OCI-LY3 (cell line): ENCODE measurements around the gene ABCA8.

Experiments
- H2AFZ ChIP-seq: fragments of 200-600, 300-600 bp; shearing (Covaris generic); 2 replicates; pipeline ENCODE4 v1.6.0; 2014; ENCODE audit warnings: antibody characterized with exemption, low read depth, low read length
- H3K27ac ChIP-seq: fragments of 200-600, 300-600 bp; sonication (generic); 2 replicates; pipeline ENCODE4 v1.5.1; 2014; ENCODE audit warnings: mild to moderate bottlenecking, low read length, moderate library complexity, mixed read lengths
- H3K27me3 ChIP-seq: fragments of 200-600, 300-600 bp; sonication (generic); 2 replicates; pipeline ENCODE4 v1.6.1; 2014; ENCODE audit warnings: low read depth, low read length, mixed read lengths
- H3K36me3 ChIP-seq: fragments of 200-600, 300-600 bp; sonication (generic); replicated peaks from 2 replicates; pipeline ENCODE3; 2014; ENCODE audit warnings: low read depth, low read length, mixed read lengths
- H3K4me1 ChIP-seq: fragments of 300-600, 200-600 bp; sonication (generic); 2 replicates; pipeline ENCODE4 v1.6.1; 2014; ENCODE audit warnings: low read length, mixed read lengths
- H3K4me2 ChIP-seq: fragments of 200-600, 300-600 bp; sonication (generic); 2 replicates; pipeline ENCODE4 v1.6.1; 2014; ENCODE audit warnings: low read length, mixed read lengths
- H3K4me3 ChIP-seq: fragments of 300-600, 200-600 bp; sonication (generic); 2 replicates; pipeline ENCODE4 v1.5.1; 2014; ENCODE audit warnings: antibody characterized with exemption, mild to moderate bottlenecking, low read length, moderate library complexity
- H3K79me2 ChIP-seq: fragments of 300-600, 200-600 bp; shearing (Covaris generic); 2 replicates; pipeline ENCODE4 v1.6.1; 2014; ENCODE audit warnings: mild to moderate bottlenecking, low read length, mixed read lengths
- H3K9ac ChIP-seq: fragments of 300-600, 200-600 bp; shearing (Covaris generic); 2 replicates; pipeline ENCODE4 v1.6.0; 2014; ENCODE audit warnings: mild to moderate bottlenecking, low read length, moderate library complexity
- H3K9me3 ChIP-seq: fragments of 200-600, 300-600 bp; shearing (Covaris generic); 2 replicates; pipeline ENCODE4 v1.6.1; 2014; ENCODE audit warnings: low read length, mixed read lengths; ENCODE audit not compliant: insufficient read depth
- H4K20me1 ChIP-seq: fragments of 200-600, 300-600 bp; sonication (generic); 2 replicates; pipeline ENCODE4 v1.6.1; 2016; ENCODE audit warnings: low read length, mixed read lengths; ENCODE audit not compliant: insufficient read depth
- CTCF ChIP-seq: fragments of 200-600, 300-600 bp; sonication (generic); IDR thresholded peaks from 2 replicates; pipeline ENCODE4 v1.5.1; 2014; ENCODE audit warnings: antibody characterized with exemption, low read length, low read depth
- EZH2phosphoT487 ChIP-seq: fragments of 200-600 bp; shearing (Covaris generic); IDR thresholded peaks from 2 replicates; pipeline ENCODE4 v1.6.1; 2018; ENCODE audit warnings: antibody characterized with exemption, mixed run types, low read depth

The ABCA8 gene

DNA sequence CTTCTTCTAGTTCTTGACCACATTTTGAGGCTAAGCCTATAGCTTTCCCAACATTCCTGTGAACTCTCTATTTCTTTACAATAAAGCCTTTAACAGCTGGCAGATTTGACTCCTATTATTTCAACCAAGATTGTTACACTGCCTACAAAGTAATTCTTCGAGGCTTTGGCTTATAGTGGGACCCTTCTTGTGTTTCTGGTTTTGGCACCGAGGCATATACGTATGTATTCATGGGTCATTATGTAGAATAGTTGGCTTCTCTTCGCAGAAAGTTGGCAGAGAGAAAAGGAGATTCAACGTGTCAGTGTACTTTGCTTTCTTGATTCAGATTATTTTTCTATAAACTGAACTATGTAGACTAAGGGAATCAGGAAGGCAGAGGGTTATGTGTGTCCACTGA is 102.2 kb downstream of the ABCA8 start:
- TF ChIP-seq EZH2phosphoT487 (no peak), CTCF (no peak)
- H4K20me1 ChIP-seq = no peaks in the 10 kb centered on the region
- H3K27me3 ChIP-seq = no peaks in the 10 kb centered on the region
- no peak overlapping the region for H3K9ac ChIP-seq
- H3K27ac ChIP-seq = no peak overlapping the region
- no peak overlapping the region for H3K4me2 ChIP-seq
- H3K4me3 ChIP-seq = no peak overlapping the region
- no peaks in the 10 kb centered on the region for H3K36me3 ChIP-seq
- no peak overlapping the region for H2AFZ ChIP-seq
- no peaks in the 10 kb centered on the region for H3K79me2 ChIP-seq
- no peaks in the 10 kb centered on the region for H3K4me1 ChIP-seq
- no peaks in the 10 kb centered on the region for H3K9me3 ChIP-seq

DNA sequence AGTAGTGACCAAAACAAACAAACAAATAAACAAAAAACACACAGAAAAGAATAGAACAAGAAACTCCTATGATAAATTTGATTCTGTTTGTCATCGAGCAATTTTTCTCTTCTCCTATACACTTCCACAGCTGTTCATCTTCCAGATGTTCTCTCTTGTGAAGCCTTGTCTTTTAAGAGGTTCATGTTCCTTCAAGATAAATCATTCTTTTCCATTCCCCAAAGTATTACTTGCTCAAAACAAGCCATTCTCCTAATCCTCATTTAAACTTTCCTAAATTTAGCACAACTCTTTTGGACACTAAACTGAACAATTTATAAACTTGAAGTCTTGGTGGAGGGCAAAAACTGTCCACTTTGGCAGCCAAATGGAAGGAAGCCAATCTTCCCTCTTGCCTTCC is 103.3 kb downstream of the ABCA8 start:
- H3K4me2 ChIP-seq = no peak overlapping the region
- H4K20me1 ChIP-seq = no peaks in the 10 kb centered on the region
- H3K9ac ChIP-seq = no peak overlapping the region
- no peaks in the 10 kb centered on the region for H3K36me3 ChIP-seq
- no peak overlapping the region for H2AFZ ChIP-seq
- no peak for TF ChIP-seq CTCF
- no peak overlapping the region for H3K4me3 ChIP-seq
- H3K27ac ChIP-seq = no peak overlapping the region
- no peaks in the 10 kb centered on the region for H3K4me1 ChIP-seq
- H3K27me3 ChIP-seq = no peaks in the 10 kb centered on the region
- H3K79me2 ChIP-seq = no peaks in the 10 kb centered on the region
- no peaks in the 10 kb centered on the region for H3K9me3 ChIP-seq

DNA sequence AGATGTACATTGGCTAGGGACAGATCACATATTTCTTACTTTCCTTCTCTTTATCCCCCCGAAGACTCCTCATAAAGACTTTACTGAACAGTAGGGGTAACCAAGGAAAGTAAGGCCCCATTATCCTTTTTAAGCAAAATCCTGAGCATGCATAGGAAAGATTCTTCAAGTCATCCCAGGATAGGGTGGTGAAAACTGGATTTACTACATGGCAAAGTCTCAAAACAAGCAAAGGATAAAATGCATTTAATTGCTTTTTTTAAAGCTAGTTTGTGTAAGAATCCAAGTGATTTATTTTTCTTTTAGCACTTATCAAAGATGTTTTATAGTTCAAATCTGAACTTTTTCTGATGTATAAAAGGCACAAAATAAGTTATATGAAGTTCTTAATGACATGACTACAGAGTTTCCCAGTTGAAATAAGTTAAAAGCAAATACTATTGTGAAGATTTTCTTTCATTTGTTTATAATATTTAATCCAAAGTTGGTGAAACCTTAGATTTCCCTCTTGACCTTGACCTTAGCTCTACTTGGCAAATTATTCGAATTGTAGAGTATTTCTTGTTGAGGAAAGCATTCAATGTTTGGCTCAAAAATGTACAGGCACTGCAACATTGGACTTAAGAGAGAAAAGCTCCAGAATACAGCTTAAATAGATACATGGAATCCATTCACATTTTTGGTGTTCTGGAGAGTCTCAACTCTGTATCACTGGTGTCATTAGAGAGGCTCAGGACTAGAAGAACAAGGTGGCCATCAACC is 104.3 kb downstream of the ABCA8 start:
- no peak overlapping the region for H3K4me2 ChIP-seq
- no peaks in the 10 kb centered on the region for H4K20me1 ChIP-seq
- no peaks in the 10 kb centered on the region for H3K79me2 ChIP-seq
- no peaks in the 10 kb centered on the region for H3K4me1 ChIP-seq
- TF ChIP-seq EZH2phosphoT487 (no peak), CTCF (no peak)
- H3K27ac ChIP-seq = no peak overlapping the region
- H3K36me3 ChIP-seq = no peaks in the 10 kb centered on the region
- no peak overlapping the region for H2AFZ ChIP-seq
- H3K4me3 ChIP-seq = no peak overlapping the region
- H3K9ac ChIP-seq = no peak overlapping the region
- no peaks in the 10 kb centered on the region for H3K9me3 ChIP-seq
- no peaks in the 10 kb centered on the region for H3K27me3 ChIP-seq

GRCh38 chr17:68849673-68850610 is 105.2 kb downstream of the ABCA8 start:
- Histone ChIP-seq H2AFZ (no peak overlapping the region), H3K9me3 (no peaks in the 10 kb centered on the region), H3K4me2 (no peak overlapping the region), H4K20me1 (no peaks in the 10 kb centered on the region), H3K4me3 (no peak overlapping the region), H3K4me1 (no peaks in the 10 kb centered on the region), H3K27ac (no peak overlapping the region), H3K9ac (no peak overlapping the region), H3K79me2 (no peaks in the 10 kb centered on the region), H3K27me3 (no peaks in the 10 kb centered on the region), H3K36me3 (no peaks in the 10 kb centered on the region)
- TF ChIP-seq EZH2phosphoT487 (no peak), CTCF (no peak)
